BJ (cell line): ENCODE measurements around the gene SLC15A1. TPM values are rescaled to one million over a fixed set of nuclear protein-coding genes. Genes with fewer than 3 reads are reported as not detected.

Experiments used
- CTCF ChIA-PET: fragments of 350-600 bp; formaldehyde crosslinking; extraction: SDS; loops from one replicate; lab custom pipeline; 2021; ENCODE audit warnings: antibody characterized with exemption, inconsistent platforms; lab: Yijun Ruan, JAX
- POLR2A ChIA-PET: fragments of 300-600 bp; sonication (Branson Sonifier 250); formaldehyde crosslinking; extraction: SDS; loops from one replicate; lab custom pipeline; 2021; ENCODE audit warnings: antibody characterized with exemption; lab: Charles Lee
- DNase-seq: peaks from one replicate; pipeline ENCODE4 v3.0.0-alpha.2; 2011; ENCODE audit warnings: low read depth
- H3K27me3 ChIP-seq: 2 replicates; pipeline ENCODE4 v1.6.0; 2011; ENCODE audit warnings: low read length; ENCODE audit not compliant: control insufficient read depth, insufficient read depth
- H3K36me3 ChIP-seq: 2 replicates; pipeline ENCODE4 v1.5.1; 2011; ENCODE audit warnings: low read length; ENCODE audit not compliant: control insufficient read depth, insufficient read depth
- H3K4me3 ChIP-seq: 2 replicates; pipeline ENCODE4 v1.5.1; 2011; ENCODE audit warnings: low read depth, mild to moderate bottlenecking, control low read depth, low read length
- polyA plus RNA-seq: library from polyadenylated mRNA; depleted of rRNA; stranded (reverse); fragments of >200 nt; gene quantifications from 2 replicates; pipeline ENCODE4 v1.2.3, GENCODE V29; 2011
- TF ChIP-seq, protein P1 (sequence below): IDR thresholded peaks from 2 replicates; pipeline ENCODE4 v1.5.1; 2011; ENCODE audit warnings: low read depth, mild to moderate bottlenecking, control low read depth, inconsistent platforms, low read length, moderate library complexity; ENCODE audit not compliant: insufficient read depth

Gene SLC15A1
- polyA plus RNA-seq, 1 experiment, result not detected

GRCh38 chr13:98675837-98676236 is 76.6 kb downstream of the SLC15A1 start:
- ChIA-PET POLR2A (no interaction called here), CTCF (no interaction called here)
- DNase-seq, result no peak
- TF ChIP-seq, protein P1, sequence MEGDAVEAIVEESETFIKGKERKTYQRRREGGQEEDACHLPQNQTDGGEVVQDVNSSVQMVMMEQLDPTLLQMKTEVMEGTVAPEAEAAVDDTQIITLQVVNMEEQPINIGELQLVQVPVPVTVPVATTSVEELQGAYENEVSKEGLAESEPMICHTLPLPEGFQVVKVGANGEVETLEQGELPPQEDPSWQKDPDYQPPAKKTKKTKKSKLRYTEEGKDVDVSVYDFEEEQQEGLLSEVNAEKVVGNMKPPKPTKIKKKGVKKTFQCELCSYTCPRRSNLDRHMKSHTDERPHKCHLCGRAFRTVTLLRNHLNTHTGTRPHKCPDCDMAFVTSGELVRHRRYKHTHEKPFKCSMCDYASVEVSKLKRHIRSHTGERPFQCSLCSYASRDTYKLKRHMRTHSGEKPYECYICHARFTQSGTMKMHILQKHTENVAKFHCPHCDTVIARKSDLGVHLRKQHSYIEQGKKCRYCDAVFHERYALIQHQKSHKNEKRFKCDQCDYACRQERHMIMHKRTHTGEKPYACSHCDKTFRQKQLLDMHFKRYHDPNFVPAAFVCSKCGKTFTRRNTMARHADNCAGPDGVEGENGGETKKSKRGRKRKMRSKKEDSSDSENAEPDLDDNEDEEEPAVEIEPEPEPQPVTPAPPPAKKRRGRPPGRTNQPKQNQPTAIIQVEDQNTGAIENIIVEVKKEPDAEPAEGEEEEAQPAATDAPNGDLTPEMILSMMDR, result no peak
- H3K36me3 ChIP-seq, result no peaks in the 10 kb centered on the region
- H3K27me3 ChIP-seq, result no peaks in the 10 kb centered on the region
- no peak overlapping the region for H3K4me3 ChIP-seq

- H3K4me3 ChIP-seq, result no peak overlapping the region
- H3K27me3 ChIP-seq, result no peaks in the 10 kb centered on the region
- no peaks in the 10 kb centered on the region for H3K36me3 ChIP-seq
- DNase-seq, result no peak
- ChIA-PET POLR2A (no interaction called here), CTCF (no interaction called here)
- TF ChIP-seq, protein P1, result no peak
These were observed 77.4 kb downstream of the SLC15A1 start for GRCh38 chr13:98675066-98675465.

- TF ChIP-seq, protein P1, result peak; percentile 81
- DNase-seq, result no peak
- ChIA-PET POLR2A (no interaction called here), CTCF (interaction anchor here (0.6 to 2.7 kb wide), 19 partner anchors 9 to 823 kb away, joined by 3 to 23 read pairs (median 3); no protein-coding TSS in a partner anchor)
- Histone ChIP-seq H3K36me3 (no peaks in the 10 kb centered on the region), H3K4me3 (no peak overlapping the region), H3K27me3 (peaks cover 1% of the 10 kb centered on the region; the same call in 1 of the 2 replicates)
These were observed 79.4 kb downstream of the SLC15A1 start for GRCh38 chr13:98672947-98673613.

GRCh38 chr13:98668155-98668554 is 84.3 kb downstream of the SLC15A1 start:
- ChIA-PET POLR2A (no interaction called here), CTCF (interaction anchor here (0.8 to 2.2 kb wide), 3 partner anchors 175 to 795 kb away, joined by 3 to 9 read pairs (median 4); no protein-coding TSS in a partner anchor)
- Histone ChIP-seq H3K4me3 (no peak overlapping the region), H3K27me3 (peaks cover 3% of the 10 kb centered on the region; the same call in 1 of the 2 replicates), H3K36me3 (no peaks in the 10 kb centered on the region)
- DNase-seq, result no peak
- TF ChIP-seq, protein P1, result no peak

DNA sequence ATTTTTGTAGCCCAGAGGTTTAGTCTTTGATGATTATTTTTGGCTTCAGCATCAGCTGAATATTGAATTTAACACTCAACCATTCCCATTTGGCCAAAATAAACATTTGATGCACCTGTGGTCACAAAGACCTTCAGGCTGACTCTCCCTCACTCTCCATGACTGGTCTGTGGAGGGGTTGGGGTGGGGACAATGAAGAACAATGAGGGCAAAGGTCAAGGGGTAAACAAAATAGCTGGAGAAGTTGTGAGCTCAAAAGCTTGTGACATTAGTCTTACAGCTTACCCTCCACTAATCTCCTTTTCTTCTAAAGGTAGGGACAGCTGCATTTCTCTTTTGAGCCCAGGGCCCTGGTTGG is 86.9 kb downstream of the SLC15A1 start:
- no peak for DNase-seq
- ChIA-PET CTCF (interaction anchor here (1.5 to 1.8 kb wide), 3 partner anchors 12 to 221 kb away, joined by 4 to 9 read pairs (median 8); no protein-coding TSS in a partner anchor), POLR2A (no interaction called here)
- Histone ChIP-seq H3K4me3 (no peak overlapping the region), H3K27me3 (peaks cover 3% of the 10 kb centered on the region; the same call in 1 of the 2 replicates), H3K36me3 (no peaks in the 10 kb centered on the region)
- TF ChIP-seq, protein P1, result no peak
